Endodermal cell (in vitro differentiated cells): ENCODE measurements around the gene KEL. TPM values are rescaled to one million over a fixed set of nuclear protein-coding genes. Genes with fewer than 3 reads are reported as not detected.

Experiments used
- DNase-seq: peaks from one replicate; pipeline ENCODE4 v3.0.0-alpha.2; 2017
- H3K27ac ChIP-seq: 2 replicates; pipeline ENCODE4 v1.5.1; 2013; ENCODE audit warnings: mild to moderate bottlenecking, low read depth, low read length, moderate library complexity
- H3K27me3 ChIP-seq: 2 replicates; pipeline ENCODE4 v1.6.1; 2013; ENCODE audit warnings: mild to moderate bottlenecking, low read length, moderate library complexity; ENCODE audit not compliant: insufficient read depth, control insufficient read depth, poor library complexity, severe bottlenecking
- H3K36me3 ChIP-seq: 2 replicates; pipeline ENCODE4 v1.7.0; 2013; ENCODE audit warnings: mild to moderate bottlenecking, low read length, moderate library complexity; ENCODE audit not compliant: control insufficient read depth, insufficient read depth
- H3K4me1 ChIP-seq: one replicate; pipeline ENCODE4 v1.7.0; 2013; ENCODE audit warnings: low read length; ENCODE audit not compliant: control insufficient read depth, insufficient read depth
- H3K4me3 ChIP-seq: 2 replicates; pipeline ENCODE4 v1.5.1; 2013; ENCODE audit warnings: mild to moderate bottlenecking, low read length, moderate library complexity
- H3K9ac ChIP-seq: 2 replicates; pipeline ENCODE4 v1.6.1; 2013; ENCODE audit warnings: mild to moderate bottlenecking, low read length, moderate library complexity; ENCODE audit not compliant: poor library complexity, severe bottlenecking; ENCODE audit errors: extremely low read depth
- H3K9me3 ChIP-seq: 2 replicates; pipeline ENCODE4 v1.6.1; 2013; ENCODE audit warnings: mild to moderate bottlenecking, low read length, moderate library complexity; ENCODE audit not compliant: control insufficient read depth
- H3K27ac Mint-ChIP-seq: 2 replicates; pipeline ENCODE4 v1.8.0; 2020; ENCODE audit warnings: mixed read lengths
- H3K27me3 Mint-ChIP-seq: 2 replicates; pipeline ENCODE4 v1.8.0; 2021; ENCODE audit warnings: mild to moderate bottlenecking, mixed read lengths; ENCODE audit not compliant: insufficient read depth
- H3K36me3 Mint-ChIP-seq: 2 replicates; pipeline ENCODE4 v1.8.0; 2020; ENCODE audit warnings: low read depth, mixed read lengths
- H3K4me1 Mint-ChIP-seq: 2 replicates; pipeline ENCODE4 v1.8.0; 2020; ENCODE audit warnings: mixed read lengths
- H3K4me3 Mint-ChIP-seq: 2 replicates; pipeline ENCODE4 v1.8.0; 2020; ENCODE audit warnings: mild to moderate bottlenecking, moderate library complexity, mixed read lengths
- H3K9me3 Mint-ChIP-seq: 2 replicates; pipeline ENCODE4 v1.8.0; 2020; ENCODE audit warnings: mild to moderate bottlenecking, mixed read lengths
- CTCF ChIP-seq: fragments of 200-600 bp; sonication (generic); conservative IDR thresholded peaks from 2 replicates; pipeline ENCODE4 v1.5.0; 2021; ENCODE audit warnings: antibody characterized with exemption, mild to moderate bottlenecking
- WGBS, 2 experiments: methylation state at CpG; one replicate each; pipeline versions ENCODE4 v1.1.5 to v1.1.7; 2013; ENCODE audit warnings: missing lambda C conversion rate in 2 of 2, mixed read lengths in 1 of 2; ENCODE audit not compliant: insufficient coverage in 1 of 2, insufficient read length in 1 of 2; 5-methylcytosine and 5-hydroxymethylcytosine counted together
- total RNA-seq, 2 donors: library from RNA; stranded (reverse); fragmentation: NEBNext Ultra II Directional in 1 of 2; extraction: Animal tissue kit (Norgen Biotek cat#: 25700) in 1 of 2; gene quantifications; 2 replicates in 1 of 2; 3 replicates in 1 of 2; pipeline ENCODE4 v1.2.1, GENCODE V29; 2021

The KEL gene
- total RNA-seq, 2 donors from 2014 or later, result 79.4 to 86.0 TPM

- peaks cover 8% of the 10 kb centered on the region for H3K4me1 Mint-ChIP-seq
- H3K4me3 Mint-ChIP-seq, result no peak overlapping the region
- Histone ChIP-seq H3K4me1 (no peaks in the 10 kb centered on the region), H3K4me3 (no peak overlapping the region), H3K36me3 (no peaks in the 10 kb centered on the region), H3K9me3 (no peaks in the 10 kb centered on the region), H3K27ac (no peak overlapping the region), H3K27me3 (no peaks in the 10 kb centered on the region), H3K9ac (no peak overlapping the region)
- WGBS, 2 experiments, result 82 to 87% methylated on average over 3 to 6 of the region's 7 CpGs
- no peak for TF ChIP-seq CTCF
- DNase-seq, result no peak
- peaks cover 40% of the 10 kb centered on the region for H3K27me3 Mint-ChIP-seq
- H3K27ac Mint-ChIP-seq, result no peak overlapping the region
- no peaks in the 10 kb centered on the region for H3K36me3 Mint-ChIP-seq
- H3K9me3 Mint-ChIP-seq, result no peaks in the 10 kb centered on the region
Measured at GRCh38 chr7:142927085-142927745, 34.9 kb downstream of the KEL start.

- no peaks in the 10 kb centered on the region for H3K4me1 ChIP-seq
- Mint-ChIP-seq H3K27ac (no peak overlapping the region), H3K27me3 (peaks cover 40% of the 10 kb centered on the region), H3K9me3 (no peaks in the 10 kb centered on the region), H3K4me1 (peaks cover 8% of the 10 kb centered on the region), H3K36me3 (no peaks in the 10 kb centered on the region), H3K4me3 (no peak overlapping the region)
- no peak overlapping the region for H3K4me3 ChIP-seq
- H3K27ac ChIP-seq, result no peak overlapping the region
- no peak overlapping the region for H3K9ac ChIP-seq
- TF ChIP-seq CTCF, result peak; percentile 79
- no peaks in the 10 kb centered on the region for H3K36me3 ChIP-seq
- H3K9me3 ChIP-seq, result no peaks in the 10 kb centered on the region
- 82 to 83% methylated on average over 3 to 12 of the region's 12 CpGs for WGBS, 2 experiments
- no peaks in the 10 kb centered on the region for H3K27me3 ChIP-seq
- DNase-seq, result peak; percentile 85
Measured at GRCh38 chr7:142925413-142925812, 36.8 kb downstream of the KEL start.

GRCh38 chr7:142923391-142923790 is 38.8 kb downstream of the KEL start:
- H3K4me1 ChIP-seq, result no peaks in the 10 kb centered on the region
- Mint-ChIP-seq H3K36me3 (no peaks in the 10 kb centered on the region), H3K4me1 (peaks cover 8% of the 10 kb centered on the region), H3K27me3 (peaks cover 44% of the 10 kb centered on the region), H3K9me3 (no peaks in the 10 kb centered on the region), H3K27ac (no peak overlapping the region), H3K4me3 (no peak overlapping the region)
- no peak for DNase-seq
- no peaks in the 10 kb centered on the region for H3K36me3 ChIP-seq
- no peak for TF ChIP-seq CTCF
- H3K9ac ChIP-seq, result no peak overlapping the region
- H3K9me3 ChIP-seq, result no peaks in the 10 kb centered on the region
- no peak overlapping the region for H3K27ac ChIP-seq
- WGBS, 2 experiments, result 0 to 42% methylated on average over 1 to 2 of the region's 2 CpGs
- no peaks in the 10 kb centered on the region for H3K27me3 ChIP-seq
- peak overlapping the region; percentile 9 for H3K4me3 ChIP-seq
